Adipocyte (in vitro differentiated cells): Measurements from ENCODE around the gene MAP1LC3A.
A peak's percentile ranks its signal among the peaks of the same experiment; 100 is the strongest.

Experiments used
- DNase-seq: peaks from one replicate; pipeline ENCODE4 v3.0.0-alpha.2; 2015; ENCODE audit warnings: low read depth
- H3K27me3 ChIP-seq: replicated peaks from 2 replicates; pipeline ENCODE4 v1.7.0; 2013; ENCODE audit warnings: mild to moderate bottlenecking, low read length, moderate library complexity; ENCODE audit not compliant: control insufficient read depth, insufficient read depth
- H3K36me3 ChIP-seq: 2 replicates; pipeline ENCODE4 v1.7.0; 2013; ENCODE audit warnings: low read length, mild to moderate bottlenecking, moderate library complexity; ENCODE audit not compliant: control insufficient read depth, insufficient read depth, severe bottlenecking
- H3K4me1 ChIP-seq: 2 replicates; pipeline ENCODE4 v1.7.0; 2013; ENCODE audit warnings: mild to moderate bottlenecking, low read length, moderate library complexity; ENCODE audit not compliant: control insufficient read depth, insufficient read depth
- H3K4me3 ChIP-seq: 2 replicates; pipeline ENCODE4 v1.7.0; 2013; ENCODE audit warnings: mild to moderate bottlenecking, low read length, moderate library complexity
- H3K9ac ChIP-seq: 2 replicates; pipeline ENCODE4 v1.7.0; 2013; ENCODE audit warnings: mild to moderate bottlenecking, low read length, moderate library complexity
- H3K9me3 ChIP-seq: 2 replicates; pipeline ENCODE4 v1.7.0; 2013; ENCODE audit warnings: mild to moderate bottlenecking, low read length, moderate library complexity; ENCODE audit not compliant: control insufficient read depth

Gene MAP1LC3A

DNA sequence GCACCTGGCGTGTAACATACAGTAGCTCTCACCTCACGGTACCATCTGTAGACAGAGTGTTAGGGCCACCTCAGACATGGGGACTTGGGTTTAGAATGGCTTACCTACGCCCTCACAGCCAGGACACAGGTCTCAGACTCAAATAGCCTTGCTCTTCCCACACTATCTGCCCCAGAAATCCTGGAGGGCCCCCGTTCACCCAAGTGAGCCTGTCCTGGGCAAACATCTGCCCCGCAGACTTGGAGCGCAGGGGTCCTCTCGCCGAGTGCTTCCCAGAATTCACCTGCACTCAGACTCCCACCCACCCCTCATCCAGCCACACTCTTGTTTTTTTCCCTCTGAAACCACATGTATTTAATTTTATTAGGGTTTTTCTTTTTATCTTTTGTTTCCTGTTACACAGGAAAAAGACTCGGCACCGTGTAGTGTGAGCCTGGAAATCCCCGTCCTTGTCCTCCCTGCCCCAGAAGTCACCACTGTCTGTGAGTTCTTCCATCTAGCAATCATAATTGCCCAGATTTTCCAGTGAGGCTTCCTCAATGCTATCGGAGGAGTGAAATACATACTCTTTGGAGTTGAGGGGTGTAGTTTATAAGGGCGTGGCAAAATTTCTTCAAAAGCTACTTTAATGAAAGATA, 17.1 kb upstream of the MAP1LC3A start:
- H3K9me3 ChIP-seq = no peaks in the 10 kb centered on the region
- DNase-seq = no peak
- H3K4me1 ChIP-seq = peaks cover 3% of the 10 kb centered on the region
- peaks cover 45% of the 10 kb centered on the region for H3K36me3 ChIP-seq
- H3K9ac ChIP-seq = no peak overlapping the region
- H3K4me3 ChIP-seq = no peak overlapping the region
- H3K27me3 ChIP-seq = no peaks in the 10 kb centered on the region

DNA sequence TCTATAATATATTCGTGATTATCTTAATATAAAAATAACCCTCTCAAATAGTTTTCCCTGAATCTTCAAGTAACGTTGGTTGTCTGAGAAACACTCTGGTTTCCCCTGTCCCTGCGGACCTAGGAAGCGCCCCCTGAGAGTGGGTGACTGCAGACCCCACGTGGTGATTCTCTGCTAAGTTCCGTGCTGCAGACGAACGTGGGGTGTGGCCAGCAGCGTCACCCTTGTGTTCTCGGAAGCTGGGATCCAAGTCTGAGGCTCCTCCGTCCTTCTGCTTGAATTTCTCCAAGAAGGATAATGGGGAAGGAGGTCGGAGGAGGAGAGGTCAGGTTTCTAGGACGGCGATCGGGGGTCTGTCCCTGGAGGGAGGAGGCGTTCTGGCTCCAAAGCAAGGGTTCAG, 16.6 kb upstream of the MAP1LC3A start:
- no peak overlapping the region for H3K4me3 ChIP-seq
- peaks cover 42% of the 10 kb centered on the region for H3K36me3 ChIP-seq
- DNase-seq = no peak
- no peaks in the 10 kb centered on the region for H3K27me3 ChIP-seq
- H3K9me3 ChIP-seq = no peaks in the 10 kb centered on the region
- peaks cover 3% of the 10 kb centered on the region for H3K4me1 ChIP-seq
- no peak overlapping the region for H3K9ac ChIP-seq

GRCh38 chr20:34542439-34542838, 16.1 kb upstream of the MAP1LC3A start:
- no peak overlapping the region for H3K4me3 ChIP-seq
- no peak for DNase-seq
- peaks cover 3% of the 10 kb centered on the region for H3K4me1 ChIP-seq
- no peaks in the 10 kb centered on the region for H3K9me3 ChIP-seq
- H3K9ac ChIP-seq = no peak overlapping the region
- no peaks in the 10 kb centered on the region for H3K27me3 ChIP-seq
- H3K36me3 ChIP-seq = peaks cover 36% of the 10 kb centered on the region

- Histone ChIP-seq H3K9me3 (no peaks in the 10 kb centered on the region), H3K36me3 (peaks cover 34% of the 10 kb centered on the region), H3K27me3 (no peaks in the 10 kb centered on the region), H3K9ac (no peak overlapping the region), H3K4me1 (no peaks in the 10 kb centered on the region), H3K4me3 (no peak overlapping the region)
- DNase-seq = no peak
These were observed 15.0 kb upstream of the MAP1LC3A start for GRCh38 chr20:34543463-34544056.

DNA sequence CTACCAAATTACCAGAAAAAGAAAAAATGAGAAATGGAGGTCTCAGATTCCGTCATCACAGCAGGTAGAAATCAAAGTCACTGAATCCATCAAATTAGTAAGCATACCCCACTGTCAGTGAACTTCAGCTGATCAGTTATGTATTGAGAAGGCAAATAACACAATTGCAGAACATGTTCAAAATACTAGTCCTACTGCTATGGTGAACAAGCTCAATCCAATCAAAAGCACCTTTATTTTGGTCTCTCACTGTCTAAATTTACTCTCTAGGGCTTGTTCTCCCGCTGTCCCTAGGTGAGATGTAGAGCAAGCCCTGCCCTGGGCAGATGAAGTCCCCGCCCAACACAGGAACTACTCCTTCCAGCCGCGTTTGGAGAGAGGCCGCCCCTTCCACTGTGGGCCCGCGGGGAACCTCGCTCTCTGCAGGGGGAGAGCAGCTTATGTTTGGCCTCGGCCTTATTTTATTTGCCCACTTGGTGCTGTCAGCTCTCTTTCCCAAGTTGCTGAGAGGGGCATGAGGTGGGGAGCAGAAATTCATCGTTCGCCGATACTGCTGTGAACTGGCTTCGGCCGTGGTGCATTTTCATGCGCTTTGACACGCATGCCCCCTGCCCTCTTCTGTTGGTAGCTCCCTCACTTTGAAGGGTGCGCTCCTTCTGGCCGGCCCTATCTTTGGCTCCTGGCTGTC, 14.3 kb upstream of the MAP1LC3A start:
- H3K9ac ChIP-seq = no peak overlapping the region

DNA sequence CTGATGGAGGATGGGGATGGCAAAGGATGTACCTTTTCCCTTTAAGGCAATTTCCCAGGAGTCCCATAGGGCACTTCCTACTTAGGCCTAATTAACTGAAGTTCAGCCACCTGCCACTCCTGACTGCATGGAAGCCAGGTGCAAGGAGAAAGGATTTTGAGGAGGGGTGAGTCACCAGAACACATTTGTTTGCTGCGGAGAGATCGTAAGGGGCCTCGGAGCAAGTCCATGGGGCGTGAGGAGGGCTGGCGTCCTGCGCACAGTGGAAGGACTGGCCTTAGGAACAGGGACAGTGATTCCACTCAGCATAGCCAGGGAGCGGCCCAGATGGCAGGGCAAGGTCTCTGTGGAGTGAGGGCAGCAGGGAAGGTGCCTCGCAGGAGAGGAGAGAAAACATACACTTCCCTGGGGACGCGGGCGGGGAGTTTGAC, 11.8 kb upstream of the MAP1LC3A start:
- Histone ChIP-seq H3K9ac (no peak overlapping the region), H3K4me1 (no peaks in the 10 kb centered on the region), H3K36me3 (peaks cover 6% of the 10 kb centered on the region), H3K27me3 (no peaks in the 10 kb centered on the region), H3K4me3 (no peak overlapping the region), H3K9me3 (no peaks in the 10 kb centered on the region)
- no peak for DNase-seq

More for the DNA sequence above, 14.3 kb upstream of the MAP1LC3A start:
- H3K27me3 ChIP-seq = no peaks in the 10 kb centered on the region
- H3K4me3 ChIP-seq = no peak overlapping the region
- H3K9me3 ChIP-seq = no peaks in the 10 kb centered on the region
- no peak for DNase-seq
- H3K4me1 ChIP-seq = no peaks in the 10 kb centered on the region
- peaks cover 30% of the 10 kb centered on the region for H3K36me3 ChIP-seq

DNA sequence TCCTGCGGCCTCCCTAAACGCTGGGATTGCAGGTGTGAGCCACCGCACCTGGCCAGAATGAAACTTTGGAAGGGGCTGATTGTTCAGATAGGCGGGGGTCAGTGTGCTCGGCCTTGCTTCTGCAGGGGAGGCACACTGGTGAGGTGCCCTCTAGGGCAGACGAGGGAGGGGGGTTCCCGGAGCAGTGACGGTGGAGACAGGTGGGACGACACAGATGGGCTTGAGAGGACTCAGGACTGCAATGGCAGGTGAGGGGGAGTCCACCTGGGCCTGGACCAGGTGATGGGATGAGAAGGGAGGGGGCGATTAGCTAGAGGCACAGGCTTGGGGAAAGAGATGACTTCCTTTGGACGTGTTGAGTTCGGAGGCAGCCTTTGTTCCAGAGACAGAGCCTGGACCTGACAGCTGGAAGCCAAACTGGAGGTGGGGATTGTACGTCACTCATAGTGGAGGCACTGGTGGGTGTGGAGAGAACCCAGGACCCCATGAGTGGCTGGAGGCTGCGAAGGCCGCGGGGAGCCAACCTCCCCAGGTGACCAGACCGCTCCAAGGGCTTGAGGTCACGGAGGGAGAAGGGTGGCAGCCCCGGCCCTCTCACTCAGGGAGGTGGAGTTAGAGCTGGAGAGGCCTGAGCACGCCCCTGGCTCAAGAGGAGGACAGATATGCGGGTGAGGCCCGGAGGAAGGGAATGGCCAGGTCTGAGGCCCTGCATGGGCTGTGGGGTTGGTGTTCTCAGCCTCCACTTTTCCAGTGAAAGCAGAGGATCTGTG, 10.5 kb upstream of the MAP1LC3A start:
- H3K9ac ChIP-seq = no peak overlapping the region
- DNase-seq = no peak
- no peaks in the 10 kb centered on the region for H3K36me3 ChIP-seq
- no peaks in the 10 kb centered on the region for H3K4me1 ChIP-seq
- H3K9me3 ChIP-seq = no peaks in the 10 kb centered on the region
- no peak overlapping the region for H3K4me3 ChIP-seq
- no peaks in the 10 kb centered on the region for H3K27me3 ChIP-seq

- H3K9ac ChIP-seq = no peak overlapping the region
- H3K4me1 ChIP-seq = no peaks in the 10 kb centered on the region
- H3K9me3 ChIP-seq = no peaks in the 10 kb centered on the region
- no peaks in the 10 kb centered on the region for H3K36me3 ChIP-seq
- no peak overlapping the region for H3K4me3 ChIP-seq
- DNase-seq = no peak
- H3K27me3 ChIP-seq = no peaks in the 10 kb centered on the region
These were observed 9.1 kb upstream of the MAP1LC3A start for GRCh38 chr20:34549291-34549928.

DNA sequence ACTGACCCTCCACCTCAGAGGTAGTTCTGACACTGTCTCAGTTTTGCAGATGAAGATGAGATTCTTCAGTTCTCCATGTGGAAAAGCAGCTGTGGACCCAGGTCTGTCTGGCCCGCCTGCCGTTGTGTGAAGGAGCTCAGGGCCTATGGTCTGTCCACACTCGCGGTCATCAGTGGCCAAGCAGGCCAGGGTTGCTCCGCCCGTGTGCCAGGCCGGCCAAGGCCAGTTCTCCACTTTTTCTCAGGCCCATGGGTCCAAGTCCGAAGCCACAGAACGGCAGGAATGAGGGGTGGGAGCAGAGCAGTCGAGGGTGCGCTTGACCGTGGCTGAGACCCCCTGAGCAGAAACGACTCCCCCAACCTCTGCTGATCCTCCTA, 8.6 kb upstream of the MAP1LC3A start:
- no peaks in the 10 kb centered on the region for H3K9me3 ChIP-seq
- no peaks in the 10 kb centered on the region for H3K27me3 ChIP-seq
- no peak overlapping the region for H3K4me3 ChIP-seq
- no peak overlapping the region for H3K9ac ChIP-seq
- DNase-seq = no peak
- no peaks in the 10 kb centered on the region for H3K36me3 ChIP-seq
- no peaks in the 10 kb centered on the region for H3K4me1 ChIP-seq

DNA sequence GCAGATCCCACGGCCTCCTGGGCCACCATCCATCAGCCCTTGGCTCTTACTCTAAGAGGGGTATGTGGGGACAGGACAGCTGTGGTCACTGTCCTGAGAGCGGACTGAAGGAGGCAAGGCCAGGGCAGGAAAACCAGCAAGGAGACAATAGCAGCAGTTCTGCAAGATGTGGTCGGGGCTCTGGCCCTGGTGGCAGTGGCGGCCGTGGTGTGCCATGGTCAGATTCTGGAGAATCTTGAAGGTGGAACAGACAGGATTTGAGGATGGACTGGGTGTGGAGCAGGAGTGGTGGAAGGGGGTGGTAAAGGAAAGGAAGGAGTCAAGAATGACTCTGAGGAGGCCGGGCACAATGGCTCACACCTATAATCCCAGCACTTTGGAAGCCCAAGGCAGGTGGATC, 5.9 kb upstream of the MAP1LC3A start:
- Histone ChIP-seq H3K27me3 (no peaks in the 10 kb centered on the region), H3K9me3 (no peaks in the 10 kb centered on the region), H3K4me1 (no peaks in the 10 kb centered on the region), H3K36me3 (no peaks in the 10 kb centered on the region), H3K4me3 (no peak overlapping the region), H3K9ac (no peak overlapping the region)
- DNase-seq = no peak

GRCh38 chr20:34553366-34553867, 5.1 kb upstream of the MAP1LC3A start:
- H3K9ac ChIP-seq = no peak overlapping the region
- no peak overlapping the region for H3K4me3 ChIP-seq
- peaks cover 5% of the 10 kb centered on the region for H3K4me1 ChIP-seq
- H3K36me3 ChIP-seq = no peaks in the 10 kb centered on the region
- peak; percentile 9 for DNase-seq
- H3K9me3 ChIP-seq = no peaks in the 10 kb centered on the region
- H3K27me3 ChIP-seq = no peaks in the 10 kb centered on the region
